ENCODE results near the gene UQCRH. TPM values are rescaled to one million over a fixed set of nuclear protein-coding genes. Genes with fewer than 3 reads are reported as not detected.

The UQCRH gene
- total and polyA plus RNA-seq, 2 of the 4 experiments (the other 2 are of a cell fraction), result 347 to 736 TPM

DNA sequence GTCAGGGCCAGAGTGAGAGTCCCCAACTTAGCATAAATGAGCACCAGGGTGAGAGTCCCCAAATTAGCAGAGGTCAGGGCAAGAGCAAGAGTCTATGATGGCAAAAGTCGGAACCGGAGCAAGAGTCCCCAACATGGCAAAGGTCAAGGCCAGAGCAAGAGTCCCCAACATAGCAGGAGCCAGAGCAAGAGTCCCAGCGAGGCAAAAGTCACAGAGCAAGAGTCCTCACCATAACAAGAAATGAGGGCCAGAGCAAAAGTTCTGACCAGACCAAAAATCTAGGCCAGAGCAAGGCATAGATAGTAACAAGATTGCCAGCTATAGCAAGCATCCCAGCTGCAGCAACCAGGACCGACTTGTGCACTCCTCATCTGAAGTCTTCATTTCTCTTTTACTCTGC, 40.2 kb downstream of the UQCRH start:
- Histone ChIP-seq H4K8ac (ENCODE audit: low read depth in 2 of 2, low read length in 2 of 2) (no peak overlapping the region), H2BK5ac (ENCODE audit: low read depth, low read length, poor library complexity, severe bottlenecking) (no peak overlapping the region), H4K91ac (ENCODE audit: insufficient read depth, low read depth, low read length) (no peak overlapping the region), H4K5ac (ENCODE audit: low read depth, low read length) (no peak overlapping the region), H3K36me3 (ENCODE audit: control insufficient read depth, insufficient read depth, low read length) (peaks cover 20% of the 10 kb centered on the region), H3K4ac (ENCODE audit: low read depth, low read length) (no peak overlapping the region), H2AK9ac (replicated peaks; ENCODE audit: low read depth, low read length, poor library complexity) (no peak overlapping the region), H2BK15ac (ENCODE audit: low read depth, low read length) (no peak overlapping the region), H2BK120ac (ENCODE audit: low read depth, low read length) (no peak overlapping the region), H3K23ac (ENCODE audit: low read depth, low read length) (no peak overlapping the region), H3K4me3 (ENCODE audit: insufficient read depth, low read depth, low read length) (no peak overlapping the region), H3K9me1 (ENCODE audit: insufficient read depth, low read length) (peaks cover 7% of the 10 kb centered on the region; the same call in 1 of the 2 replicates), H2AFZ (replicated peaks; ENCODE audit: low read length, poor library complexity) (no peak overlapping the region), H3K9ac (ENCODE audit: low read depth, low read length) (no peak overlapping the region), H3K27me3 (ENCODE audit: control insufficient read depth, insufficient read depth, low read length) (no peaks in the 10 kb centered on the region), H3K9me3 (ENCODE audit: control insufficient read depth, insufficient read depth, low read length) (no peaks in the 10 kb centered on the region), H3K14ac (replicated peaks; ENCODE audit: low read depth, low read length) (no peak overlapping the region), H3K4me1 (ENCODE audit: control insufficient read depth, insufficient read depth, low read length) (peaks cover 4% of the 10 kb centered on the region), H2AK5ac (ENCODE audit: low read depth, low read length) (no peak overlapping the region), H3K18ac (ENCODE audit: low read depth, low read length) (no peak overlapping the region), H3K56ac (ENCODE audit: extremely low read depth, insufficient read depth, low read length) (no peak overlapping the region), H3K4me2 (ENCODE audit: low read depth, low read length) (no peak overlapping the region), H2BK20ac (ENCODE audit: low read depth, low read length) (no peak overlapping the region), H4K20me1 (ENCODE audit: insufficient read depth, low read length) (no peaks in the 10 kb centered on the region), H3K27ac (ENCODE audit: insufficient read depth, low read length) (no peak overlapping the region), H3K79me1 (ENCODE audit: low read depth in 1 of 2, low read length in 2 of 2) (peaks cover 10 to 42% of the 10 kb centered on the region in 2 experiments)
- CTCF ChIA-PET, result no interaction called here
- no TSS peak for BruUV-seq (replicated peaks)
- no peak for ATAC-seq (ENCODE audit: low read depth)
- in situ Hi-C loops (cut with MboI; ENCODE audit: low sequenced_read_pairs), result no loop called here
- intact Hi-C loops (cut with micrococcal nuclease), result no loop called here
- dilution Hi-C loops (cut with HindIII; ENCODE audit: low sequenced_read_pairs, unreplicated experiment), result no loop called here
- 85% methylated on average over 4 of the region's 4 CpGs; no CpG with 5 or more reads in 1 of the 2 experiments for WGBS, 2 experiments (ENCODE audit: extremely low coverage in 2 of 2, insufficient read length in 1 of 2)
- TF ChIP-seq, protein P1, sequence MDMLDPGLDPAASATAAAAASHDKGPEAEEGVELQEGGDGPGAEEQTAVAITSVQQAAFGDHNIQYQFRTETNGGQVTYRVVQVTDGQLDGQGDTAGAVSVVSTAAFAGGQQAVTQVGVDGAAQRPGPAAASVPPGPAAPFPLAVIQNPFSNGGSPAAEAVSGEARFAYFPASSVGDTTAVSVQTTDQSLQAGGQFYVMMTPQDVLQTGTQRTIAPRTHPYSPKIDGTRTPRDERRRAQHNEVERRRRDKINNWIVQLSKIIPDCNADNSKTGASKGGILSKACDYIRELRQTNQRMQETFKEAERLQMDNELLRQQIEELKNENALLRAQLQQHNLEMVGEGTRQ (IDR thresholded peaks at IDR 0.05; ENCODE audit: low read depth, low read length), result no peak
- TF ChIP-seq POLR2A (IDR thresholded peaks at IDR 0.05; ENCODE audit: low read depth, low read length) (no peak), BHLHE40 (IDR thresholded peaks at IDR 0.05; ENCODE audit: low read depth, low read length) (no peak), SMC3 (IDR thresholded peaks at IDR 0.05; ENCODE audit: low read depth, low read length) (no peak), MXI1 (IDR thresholded peaks at IDR 0.05; ENCODE audit: borderline replicate concordance, low read depth, low read length) (no peak), MAFK (IDR thresholded peaks at IDR 0.05; ENCODE audit: low read depth, low read length) (no peak), FOS (IDR thresholded peaks at IDR 0.05; ENCODE audit: low read depth, low read length) (no peak), RAD21 (IDR thresholded peaks at IDR 0.05; ENCODE audit: low read length) (no peak), RFX5 (IDR thresholded peaks at IDR 0.05; ENCODE audit: low read depth, low read length) (no peak), RCOR1 (IDR thresholded peaks at IDR 0.05; ENCODE audit: insufficient replicate concordance, low read length) (no peak), MAZ (IDR thresholded peaks at IDR 0.05; ENCODE audit: borderline replicate concordance, low read depth, low read length) (no peak), NFE2L2 (IDR thresholded peaks at IDR 0.05; ENCODE audit: low read depth, low read length) (no peak), CHD1 (IDR thresholded peaks at IDR 0.05; ENCODE audit: low read depth, low read length) (no peak), CEBPB (IDR thresholded peaks at IDR 0.05; ENCODE audit: low read depth, low read length) (no peak)
- TF ChIP-seq, protein P2, sequence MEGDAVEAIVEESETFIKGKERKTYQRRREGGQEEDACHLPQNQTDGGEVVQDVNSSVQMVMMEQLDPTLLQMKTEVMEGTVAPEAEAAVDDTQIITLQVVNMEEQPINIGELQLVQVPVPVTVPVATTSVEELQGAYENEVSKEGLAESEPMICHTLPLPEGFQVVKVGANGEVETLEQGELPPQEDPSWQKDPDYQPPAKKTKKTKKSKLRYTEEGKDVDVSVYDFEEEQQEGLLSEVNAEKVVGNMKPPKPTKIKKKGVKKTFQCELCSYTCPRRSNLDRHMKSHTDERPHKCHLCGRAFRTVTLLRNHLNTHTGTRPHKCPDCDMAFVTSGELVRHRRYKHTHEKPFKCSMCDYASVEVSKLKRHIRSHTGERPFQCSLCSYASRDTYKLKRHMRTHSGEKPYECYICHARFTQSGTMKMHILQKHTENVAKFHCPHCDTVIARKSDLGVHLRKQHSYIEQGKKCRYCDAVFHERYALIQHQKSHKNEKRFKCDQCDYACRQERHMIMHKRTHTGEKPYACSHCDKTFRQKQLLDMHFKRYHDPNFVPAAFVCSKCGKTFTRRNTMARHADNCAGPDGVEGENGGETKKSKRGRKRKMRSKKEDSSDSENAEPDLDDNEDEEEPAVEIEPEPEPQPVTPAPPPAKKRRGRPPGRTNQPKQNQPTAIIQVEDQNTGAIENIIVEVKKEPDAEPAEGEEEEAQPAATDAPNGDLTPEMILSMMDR (conservative IDR thresholded peaks at IDR 0.05; ENCODE audit: low read depth, low read length), result no peak
- TF ChIP-seq, protein P3, sequence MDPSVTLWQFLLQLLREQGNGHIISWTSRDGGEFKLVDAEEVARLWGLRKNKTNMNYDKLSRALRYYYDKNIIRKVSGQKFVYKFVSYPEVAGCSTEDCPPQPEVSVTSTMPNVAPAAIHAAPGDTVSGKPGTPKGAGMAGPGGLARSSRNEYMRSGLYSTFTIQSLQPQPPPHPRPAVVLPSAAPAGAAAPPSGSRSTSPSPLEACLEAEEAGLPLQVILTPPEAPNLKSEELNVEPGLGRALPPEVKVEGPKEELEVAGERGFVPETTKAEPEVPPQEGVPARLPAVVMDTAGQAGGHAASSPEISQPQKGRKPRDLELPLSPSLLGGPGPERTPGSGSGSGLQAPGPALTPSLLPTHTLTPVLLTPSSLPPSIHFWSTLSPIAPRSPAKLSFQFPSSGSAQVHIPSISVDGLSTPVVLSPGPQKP (IDR thresholded peaks at IDR 0.05; ENCODE audit: borderline replicate concordance, low read depth, low read length), result no peak
- DNase-seq, result no peak
- POLR2A ChIA-PET (ENCODE audit: unreplicated experiment), result no interaction called here

Data from IMR-90 (cell line).